ENCODE results near the gene CGB1. TPM values are rescaled to one million over a fixed set of nuclear protein-coding genes. Genes with fewer than 3 reads are reported as not detected.
"Not testable (repeated sequence)": the region's sequence is repeated elsewhere in the genome, so short reads cannot be mapped to it uniquely, and the experiment has no call there.

Gene CGB1
- total and polyA plus RNA-seq, 8 donors = not detected

- intact Hi-C loops (cut with DNase I) = no loop called here
- peak in 1 of 4 donors; percentile 4 for ATAC-seq
Measured at GRCh38 chr19:49084206-49085019, 47.7 kb upstream of the CGB1 start.

GRCh38 chr19:49081273-49081672 lies 44.6 kb upstream of the CGB1 start:
- no peak for DNase-seq
- Histone ChIP-seq H3K9me3 (no peaks in the 10 kb centered on the region), H3K4me1 (peaks cover 0 to 5% (median 0%) of the 10 kb centered on the region in 3 donors), H3K27ac (no peak overlapping the region), H3K4me3 (no peak overlapping the region), H3K27me3 (no peaks in the 10 kb centered on the region), H3K36me3 (no peaks in the 10 kb centered on the region)
- 87 to 96% methylated on average over 1 of the region's 1 CpG for WGBS, 2 donors
- intact Hi-C loops (cut with DNase I) = no loop called here
- TF ChIP-seq CTCF (IDR thresholded peaks at IDR 0.05) = no peak
- FAIRE-seq = no peak
- no peak for ATAC-seq

More at GRCh38 chr19:49084206-49085019, 47.7 kb upstream of the CGB1 start:
- H3K27me3 ChIP-seq = no peaks in the 10 kb centered on the region
- H3K9me3 ChIP-seq = no peaks in the 10 kb centered on the region
- H3K4me3 ChIP-seq = peak overlapping the region in 3 of 4 donors; percentile 18 to 82 (median 78)
- peak overlapping the region; percentile 42 to 86 (median 66) for H3K27ac ChIP-seq
- peaks cover 0 to 3% (median 0%) of the 10 kb centered on the region in 3 donors for H3K36me3 ChIP-seq
- peaks cover 0 to 26% (median 7%) of the 10 kb centered on the region in 3 donors for H3K4me1 ChIP-seq
- TF ChIP-seq CTCF (IDR thresholded peaks at IDR 0.05) = no peak
- FAIRE-seq (no peak), DNase-seq (peak in 1 of 6 donors; percentile 45)
- WGBS, 2 donors = 44 to 48% methylated on average over 26 of the region's 26 CpGs

GRCh38 chr19:49080392-49080791 lies 43.7 kb upstream of the CGB1 start:
- H3K36me3 ChIP-seq = no peaks in the 10 kb centered on the region
- H3K27ac ChIP-seq = no peak overlapping the region
- H3K4me3 ChIP-seq = no peak overlapping the region
- H3K9me3 ChIP-seq = no peaks in the 10 kb centered on the region
- ATAC-seq (no peak), DNase-seq (no peak), FAIRE-seq (no peak)
- intact Hi-C loops (cut with DNase I) = no loop called here
- 67 to 85% methylated on average over 4 of the region's 4 CpGs for WGBS, 2 donors
- peaks cover 0 to 5% (median 0%) of the 10 kb centered on the region in 3 donors for H3K4me1 ChIP-seq
- H3K27me3 ChIP-seq = no peaks in the 10 kb centered on the region
- no peak for TF ChIP-seq CTCF (IDR thresholded peaks at IDR 0.05)

GRCh38 chr19:49074869-49075268 lies 38.2 kb upstream of the CGB1 start:
- ATAC-seq (peak; percentile 69 to 81 (median 77)), DNase-seq (peak; percentile 72 to 92 (median 80))
- intact Hi-C loops (cut with DNase I); H3K4me1 ChIP-seq; H3K4me3 ChIP-seq; H3K27ac ChIP-seq; FAIRE-seq; H3K9me3 ChIP-seq; H3K36me3 ChIP-seq: not testable (repeated sequence)
- peaks cover 0 to 16% (median 0%) of the 10 kb centered on the region in 4 donors for H3K27me3 ChIP-seq
- 11 to 13% methylated on average over 8 to 9 of the region's 9 CpGs for WGBS, 2 donors
- peak; percentile 24 to 64 (median 40) for TF ChIP-seq CTCF (IDR thresholded peaks at IDR 0.05)
